ENCODE data around the gene CMTM2. TPM values are rescaled to one million over a fixed set of nuclear protein-coding genes. Genes with fewer than 3 reads are reported as not detected.

CMTM2 gene
- total and polyA plus RNA-seq, 12 donors, result 0.33 to 0.95 (median 0.63) TPM; not detected in 8

GRCh38 chr16:66596986-66597848 is 18.0 kb downstream of the CMTM2 start:
- TF ChIP-seq, protein P1, sequence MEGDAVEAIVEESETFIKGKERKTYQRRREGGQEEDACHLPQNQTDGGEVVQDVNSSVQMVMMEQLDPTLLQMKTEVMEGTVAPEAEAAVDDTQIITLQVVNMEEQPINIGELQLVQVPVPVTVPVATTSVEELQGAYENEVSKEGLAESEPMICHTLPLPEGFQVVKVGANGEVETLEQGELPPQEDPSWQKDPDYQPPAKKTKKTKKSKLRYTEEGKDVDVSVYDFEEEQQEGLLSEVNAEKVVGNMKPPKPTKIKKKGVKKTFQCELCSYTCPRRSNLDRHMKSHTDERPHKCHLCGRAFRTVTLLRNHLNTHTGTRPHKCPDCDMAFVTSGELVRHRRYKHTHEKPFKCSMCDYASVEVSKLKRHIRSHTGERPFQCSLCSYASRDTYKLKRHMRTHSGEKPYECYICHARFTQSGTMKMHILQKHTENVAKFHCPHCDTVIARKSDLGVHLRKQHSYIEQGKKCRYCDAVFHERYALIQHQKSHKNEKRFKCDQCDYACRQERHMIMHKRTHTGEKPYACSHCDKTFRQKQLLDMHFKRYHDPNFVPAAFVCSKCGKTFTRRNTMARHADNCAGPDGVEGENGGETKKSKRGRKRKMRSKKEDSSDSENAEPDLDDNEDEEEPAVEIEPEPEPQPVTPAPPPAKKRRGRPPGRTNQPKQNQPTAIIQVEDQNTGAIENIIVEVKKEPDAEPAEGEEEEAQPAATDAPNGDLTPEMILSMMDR (IDR thresholded peaks at IDR 0.05), result no peak
- Histone ChIP-seq H3K4me1 (no peaks in the 10 kb centered on the region), H3K36me3 (no peaks in the 10 kb centered on the region), H3K27ac (no peak overlapping the region), H3K4me3 (no peak overlapping the region), H3K27me3 (peaks cover 0 to 5% (median 0%) of the 10 kb centered on the region in 7 donors), H3K9me3 (peaks cover 0 to 3% (median 0%) of the 10 kb centered on the region in 11 donors)
- intact Hi-C loops (cut with DNase I), result no loop called here
- ATAC-seq (no peak), DNase-seq (no peak)
- WGBS, 2 donors, result 84 to 89% methylated on average over 5 of the region's 5 CpGs

GRCh38 chr16:66598111-66598510 is 18.8 kb downstream of the CMTM2 start:
- no peak for ATAC-seq

DNA sequence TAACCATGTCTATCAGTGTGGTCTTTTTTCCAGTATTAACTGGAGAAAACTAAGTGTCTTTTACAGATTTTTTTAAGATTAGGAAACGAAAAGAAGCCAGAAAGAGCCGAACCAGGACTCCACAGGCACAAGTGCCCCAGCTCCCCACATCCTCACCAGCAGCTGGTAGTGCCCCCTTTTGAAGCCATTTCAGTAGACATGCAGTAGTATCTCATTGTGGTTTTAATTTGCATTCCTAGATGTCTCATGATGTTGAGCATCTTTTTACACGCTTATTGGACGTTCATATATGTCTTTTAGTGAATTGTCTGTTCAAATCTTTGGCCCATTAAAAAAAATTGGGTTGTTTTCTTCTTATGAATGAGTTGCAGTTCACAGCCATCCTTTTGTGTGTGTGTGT is 20.5 kb downstream of the CMTM2 start:
- intact Hi-C loops (cut with DNase I), result loop anchor here in 7 of 10 donors (5.0 to 10.0 kb wide), 5 partner anchors 85 to 265 kb away; no protein-coding TSS in a partner anchor
- Histone ChIP-seq H3K27ac (no peak overlapping the region), H3K27me3 (peaks cover 0 to 5% (median 0%) of the 10 kb centered on the region in 7 donors), H3K9me3 (no peaks in the 10 kb centered on the region), H3K36me3 (no peaks in the 10 kb centered on the region), H3K4me3 (no peak overlapping the region), H3K4me1 (peaks cover 0 to 11% (median 7%) of the 10 kb centered on the region in 9 donors)
- DNase-seq, result no peak
- no peak for ATAC-seq
- WGBS, 2 donors, result 94 to 95% methylated on average over 4 of the region's 4 CpGs
- TF ChIP-seq, protein P1 (IDR thresholded peaks at IDR 0.05), result no peak

More at GRCh38 chr16:66598111-66598510, 18.8 kb downstream of the CMTM2 start:
- Histone ChIP-seq H3K4me1 (peaks cover 0 to under 1% (median 0%) of the 10 kb centered on the region in 9 donors), H3K36me3 (no peaks in the 10 kb centered on the region), H3K4me3 (no peak overlapping the region), H3K27me3 (peaks cover 0 to 5% (median 0%) of the 10 kb centered on the region in 7 donors), H3K9me3 (peaks cover 0 to 3% (median 0%) of the 10 kb centered on the region in 11 donors), H3K27ac (no peak overlapping the region)
- intact Hi-C loops (cut with DNase I), result no loop called here
- TF ChIP-seq, protein P1 (IDR thresholded peaks at IDR 0.05), result no peak
- DNase-seq, result no peak
- 55 to 71% methylated on average over 3 of the region's 3 CpGs for WGBS, 2 donors

- H3K4me3 ChIP-seq, result no peak overlapping the region
- H3K27ac ChIP-seq, result no peak overlapping the region
- H3K36me3 ChIP-seq, result no peaks in the 10 kb centered on the region
- H3K9me3 ChIP-seq, result no peaks in the 10 kb centered on the region
- TF ChIP-seq, protein P1 (IDR thresholded peaks at IDR 0.05), result no peak
- peaks cover 0 to 17% (median 8%) of the 10 kb centered on the region in 9 donors for H3K4me1 ChIP-seq
- no peak for ATAC-seq
- no peak for DNase-seq
- intact Hi-C loops (cut with DNase I), result loop anchor here in 7 of 10 donors (5.0 to 10.0 kb wide), 5 partner anchors 86 to 264 kb away; no protein-coding TSS in a partner anchor
- peaks cover 0 to 5% (median 0%) of the 10 kb centered on the region in 7 donors for H3K27me3 ChIP-seq
- WGBS, 2 donors, result 100% methylated on average over 1 of the region's 1 CpG
Measured at GRCh38 chr16:66600477-66600876, 21.2 kb downstream of the CMTM2 start.

Data from heart right ventricle (tissue), 16 donors.